ENCODE data around the gene MOCS3. TPM values are rescaled to one million over a fixed set of nuclear protein-coding genes. Genes with fewer than 3 reads are reported as not detected.

The MOCS3 gene
- total RNA-seq, 2 donors from 2014 or later: 2.9 to 3.0 TPM

DNA sequence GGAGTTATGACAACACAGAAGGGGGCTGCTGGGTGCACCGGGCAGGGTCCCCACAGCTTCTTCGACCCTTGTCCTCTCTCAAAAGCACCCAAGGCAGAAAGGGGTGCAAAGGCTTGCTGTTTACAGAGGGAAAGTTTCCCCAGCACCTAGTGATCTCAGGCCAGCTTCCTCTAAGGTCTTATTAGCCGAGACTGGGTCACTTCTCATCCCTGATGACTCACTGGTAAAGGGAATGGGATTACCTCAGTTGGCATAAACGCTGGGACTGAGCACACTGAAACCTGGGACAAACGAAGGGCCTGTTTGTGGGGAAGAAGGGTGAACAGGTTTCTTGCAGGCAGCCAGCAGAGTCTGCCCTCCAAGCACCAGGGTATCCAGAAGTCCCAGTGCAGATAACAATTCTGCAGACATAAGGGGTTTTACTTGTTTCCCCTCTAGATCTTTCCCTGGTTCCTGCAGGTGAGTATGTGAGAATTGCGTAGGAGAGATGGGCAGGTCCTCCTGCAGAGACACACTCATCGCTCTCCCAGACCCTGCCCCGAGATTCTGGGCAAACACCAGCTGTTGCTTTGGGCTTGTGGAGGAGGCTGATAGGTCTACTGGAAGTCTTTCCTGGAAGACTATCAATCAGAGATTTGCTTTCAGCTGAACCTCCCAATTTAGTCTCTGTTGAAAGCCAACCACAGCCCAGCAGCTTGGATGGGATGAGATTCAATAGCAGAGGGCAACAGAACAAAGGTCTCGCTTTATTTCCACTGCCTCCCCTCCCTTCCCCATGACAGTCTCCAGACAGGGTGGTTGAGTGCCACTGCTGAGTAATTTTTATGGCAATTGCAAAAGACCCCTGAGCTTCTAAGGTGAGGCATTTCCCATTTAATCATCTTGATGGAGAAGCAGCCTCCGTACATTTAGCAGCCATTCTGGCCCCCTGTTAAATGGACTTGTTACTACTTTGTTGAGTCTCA is 38.6 kb downstream of the MOCS3 start:
- no peaks in the 10 kb centered on the region for H3K9me3 ChIP-seq
- no peak overlapping the region for H3K27ac ChIP-seq
- no peak overlapping the region for H3K4me3 ChIP-seq
- H3K4me1 ChIP-seq: no peaks in the 10 kb centered on the region
- H3K36me3 ChIP-seq (replicated peaks in 1 of 2; ENCODE audit: insufficient read depth in 1 of 2, low read depth in 2 of 2): no peaks in the 10 kb centered on the region
- no peaks in the 10 kb centered on the region for H3K27me3 ChIP-seq
- ATAC-seq: no peak
- 25 to 50% methylated on average over 8 to 10 of the region's 10 CpGs for WGBS, 2 donors
- no peak for TF ChIP-seq POLR2A (IDR thresholded peaks at IDR 0.05)
- TF ChIP-seq, protein P1, sequence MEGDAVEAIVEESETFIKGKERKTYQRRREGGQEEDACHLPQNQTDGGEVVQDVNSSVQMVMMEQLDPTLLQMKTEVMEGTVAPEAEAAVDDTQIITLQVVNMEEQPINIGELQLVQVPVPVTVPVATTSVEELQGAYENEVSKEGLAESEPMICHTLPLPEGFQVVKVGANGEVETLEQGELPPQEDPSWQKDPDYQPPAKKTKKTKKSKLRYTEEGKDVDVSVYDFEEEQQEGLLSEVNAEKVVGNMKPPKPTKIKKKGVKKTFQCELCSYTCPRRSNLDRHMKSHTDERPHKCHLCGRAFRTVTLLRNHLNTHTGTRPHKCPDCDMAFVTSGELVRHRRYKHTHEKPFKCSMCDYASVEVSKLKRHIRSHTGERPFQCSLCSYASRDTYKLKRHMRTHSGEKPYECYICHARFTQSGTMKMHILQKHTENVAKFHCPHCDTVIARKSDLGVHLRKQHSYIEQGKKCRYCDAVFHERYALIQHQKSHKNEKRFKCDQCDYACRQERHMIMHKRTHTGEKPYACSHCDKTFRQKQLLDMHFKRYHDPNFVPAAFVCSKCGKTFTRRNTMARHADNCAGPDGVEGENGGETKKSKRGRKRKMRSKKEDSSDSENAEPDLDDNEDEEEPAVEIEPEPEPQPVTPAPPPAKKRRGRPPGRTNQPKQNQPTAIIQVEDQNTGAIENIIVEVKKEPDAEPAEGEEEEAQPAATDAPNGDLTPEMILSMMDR (IDR thresholded peaks at IDR 0.05): no peak
- DNase-seq: no peak
- intact Hi-C loops (cut with DNase I): no loop called here

- intact Hi-C loops (cut with DNase I): no loop called here
- Histone ChIP-seq H3K36me3 (replicated peaks in 1 of 2; ENCODE audit: insufficient read depth in 1 of 2, low read depth in 2 of 2) (no peaks in the 10 kb centered on the region), H3K27me3 (no peaks in the 10 kb centered on the region), H3K4me1 (no peaks in the 10 kb centered on the region), H3K27ac (no peak overlapping the region), H3K4me3 (no peak overlapping the region), H3K9me3 (no peaks in the 10 kb centered on the region)
- DNase-seq: no peak
- TF ChIP-seq, protein P1 (IDR thresholded peaks at IDR 0.05): no peak
- no peak for TF ChIP-seq POLR2A (IDR thresholded peaks at IDR 0.05)
- 75 to 82% methylated on average over 4 of the region's 4 CpGs for WGBS, 2 donors
- ATAC-seq: no peak
Measured at GRCh38 chr20:50999355-50999754, 40.7 kb downstream of the MOCS3 start.

GRCh38 chr20:51001430-51002265 is 43.0 kb downstream of the MOCS3 start:
- TF ChIP-seq, protein P1 (IDR thresholded peaks at IDR 0.05): no peak
- no peak for TF ChIP-seq POLR2A (IDR thresholded peaks at IDR 0.05)
- intact Hi-C loops (cut with DNase I): no loop called here
- Histone ChIP-seq H3K27me3 (no peaks in the 10 kb centered on the region), H3K4me1 (no peaks in the 10 kb centered on the region), H3K27ac (no peak overlapping the region), H3K36me3 (replicated peaks in 1 of 2; ENCODE audit: insufficient read depth in 1 of 2, low read depth in 2 of 2) (no peaks in the 10 kb centered on the region), H3K4me3 (no peak overlapping the region), H3K9me3 (no peaks in the 10 kb centered on the region)
- no peak for ATAC-seq
- 61 to 65% methylated on average over 20 of the region's 20 CpGs for WGBS, 2 donors
- DNase-seq: no peak

GRCh38 chr20:51002633-51003032 is 44.0 kb downstream of the MOCS3 start:
- H3K36me3 ChIP-seq (replicated peaks in 1 of 2; ENCODE audit: insufficient read depth in 1 of 2, low read depth in 2 of 2): no peaks in the 10 kb centered on the region
- no peak for ATAC-seq
- TF ChIP-seq, protein P1 (IDR thresholded peaks at IDR 0.05): no peak
- no peak for TF ChIP-seq POLR2A (IDR thresholded peaks at IDR 0.05)
- no peaks in the 10 kb centered on the region for H3K9me3 ChIP-seq
- H3K4me1 ChIP-seq: no peaks in the 10 kb centered on the region
- no peak overlapping the region for H3K27ac ChIP-seq
- no peak for DNase-seq
- intact Hi-C loops (cut with DNase I): no loop called here
- no peaks in the 10 kb centered on the region for H3K27me3 ChIP-seq
- 45 to 57% methylated on average over 5 to 7 of the region's 7 CpGs for WGBS, 2 donors
- H3K4me3 ChIP-seq: no peak overlapping the region
